Retinal pigment epithelial cell (primary cell): ENCODE data around the gene SKI.

ENCODE experiments used
- DNase-seq: peaks from one replicate; pipeline ENCODE4 v3.0.0-alpha.2; 2010; ENCODE audit warnings: low read depth
- H3K4me3 ChIP-seq: 2 replicates; pipeline ENCODE4 v1.5.1; 2011; ENCODE audit warnings: mild to moderate bottlenecking, low read length, control low read depth, moderate library complexity
- TF ChIP-seq, protein P1 (sequence below): conservative IDR thresholded peaks from 2 replicates; pipeline ENCODE4 v1.5.1; 2011; ENCODE audit warnings: low read depth, low read length, control low read depth, inconsistent platforms

Gene SKI

DNA sequence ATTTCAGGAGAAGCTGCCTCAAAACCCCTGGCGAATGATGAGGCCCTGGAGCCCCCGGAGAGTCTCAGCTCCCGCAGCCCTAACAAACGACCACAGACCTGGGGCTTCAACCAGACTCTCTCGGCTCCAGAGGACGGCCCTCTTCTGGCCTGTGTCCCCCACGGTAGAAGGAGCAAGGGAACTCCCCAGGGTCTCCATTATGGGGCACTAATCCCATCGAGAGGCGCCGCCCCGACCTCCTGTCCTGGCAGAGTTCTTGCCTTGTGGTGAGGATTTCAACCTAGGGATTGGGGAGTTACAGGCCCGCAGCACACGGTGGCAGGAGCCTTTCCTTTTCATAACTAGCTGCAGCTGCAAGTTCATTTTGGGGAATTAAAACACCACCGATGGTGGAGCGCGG, 39.8 kb upstream of the SKI start:
- no peak overlapping the region for H3K4me3 ChIP-seq
- TF ChIP-seq, protein P1, sequence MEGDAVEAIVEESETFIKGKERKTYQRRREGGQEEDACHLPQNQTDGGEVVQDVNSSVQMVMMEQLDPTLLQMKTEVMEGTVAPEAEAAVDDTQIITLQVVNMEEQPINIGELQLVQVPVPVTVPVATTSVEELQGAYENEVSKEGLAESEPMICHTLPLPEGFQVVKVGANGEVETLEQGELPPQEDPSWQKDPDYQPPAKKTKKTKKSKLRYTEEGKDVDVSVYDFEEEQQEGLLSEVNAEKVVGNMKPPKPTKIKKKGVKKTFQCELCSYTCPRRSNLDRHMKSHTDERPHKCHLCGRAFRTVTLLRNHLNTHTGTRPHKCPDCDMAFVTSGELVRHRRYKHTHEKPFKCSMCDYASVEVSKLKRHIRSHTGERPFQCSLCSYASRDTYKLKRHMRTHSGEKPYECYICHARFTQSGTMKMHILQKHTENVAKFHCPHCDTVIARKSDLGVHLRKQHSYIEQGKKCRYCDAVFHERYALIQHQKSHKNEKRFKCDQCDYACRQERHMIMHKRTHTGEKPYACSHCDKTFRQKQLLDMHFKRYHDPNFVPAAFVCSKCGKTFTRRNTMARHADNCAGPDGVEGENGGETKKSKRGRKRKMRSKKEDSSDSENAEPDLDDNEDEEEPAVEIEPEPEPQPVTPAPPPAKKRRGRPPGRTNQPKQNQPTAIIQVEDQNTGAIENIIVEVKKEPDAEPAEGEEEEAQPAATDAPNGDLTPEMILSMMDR: no peak

GRCh38 chr1:2189459-2190425, 38.4 kb upstream of the SKI start:
- peak; percentile 76 for DNase-seq
- H3K4me3 ChIP-seq: peak overlapping the region; percentile 52
- TF ChIP-seq, protein P1: no peak

More for the DNA sequence above, 39.8 kb upstream of the SKI start:
- DNase-seq: no peak

- no peak overlapping the region for H3K4me3 ChIP-seq
- DNase-seq: no peak
- TF ChIP-seq, protein P1: no peak
Observed at GRCh38 chr1:2190491-2190976, 37.6 kb upstream of the SKI start.

GRCh38 chr1:2192031-2192995, 35.8 kb upstream of the SKI start:
- H3K4me3 ChIP-seq: no peak overlapping the region
- peak; percentile 72 for DNase-seq
- TF ChIP-seq, protein P1: no peak

DNA sequence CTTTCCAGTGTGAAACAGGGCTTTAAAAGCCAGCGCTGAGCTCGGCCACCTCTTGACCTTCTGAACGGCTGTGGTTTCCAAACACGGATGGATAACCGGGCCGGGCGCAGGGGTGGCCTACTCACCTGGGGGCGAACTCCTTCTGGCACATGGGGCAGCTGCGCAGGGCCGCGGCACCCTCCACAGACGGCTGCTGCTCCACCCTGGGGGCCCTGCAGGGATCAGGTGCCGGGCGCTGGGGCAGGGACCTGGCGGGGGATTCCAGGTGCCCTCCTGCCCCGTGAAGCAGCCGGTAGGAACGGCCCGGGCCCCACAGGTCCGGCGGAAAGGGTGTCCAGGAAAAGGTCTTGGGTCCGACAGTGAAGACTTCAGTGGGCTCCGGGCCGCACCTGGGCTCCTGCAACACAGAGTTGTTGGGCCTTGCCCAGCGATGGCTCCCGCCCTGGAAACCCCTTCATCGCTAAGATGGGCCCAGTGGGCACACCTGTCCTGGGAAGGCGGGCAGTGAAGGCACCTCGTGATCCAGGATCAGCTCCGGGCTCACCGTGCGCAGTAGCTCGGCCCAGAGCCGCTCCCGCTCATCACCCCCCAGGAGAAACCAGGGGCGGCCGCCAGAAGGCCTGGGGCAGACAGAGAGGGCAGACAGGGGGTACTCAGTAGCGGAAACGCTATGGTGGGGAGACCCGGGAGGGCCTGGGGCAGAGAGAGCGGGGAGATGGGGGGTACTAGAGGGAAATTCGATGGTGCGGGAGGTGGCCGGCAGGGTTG, 34.4 kb upstream of the SKI start:
- TF ChIP-seq, protein P1: no peak
- peak overlapping the region; percentile 57 for H3K4me3 ChIP-seq
- DNase-seq: no peak

GRCh38 chr1:2194319-2194897, 33.7 kb upstream of the SKI start, which contains the start of gene FAAP20:
Gene FAAP20 (minus strand): TSS chr1:2194772. CDS start chr1:2194749, 23 bp downstream.
- peak within 1 kb of the TSS; percentile 57 for H3K4me3 ChIP-seq
- DNase-seq: no peak
- TF ChIP-seq, protein P1: no peak
